HG03280 (cell line): ENCODE data around the gene RAB4B.
"Not testable (repeated sequence)": the region's sequence is repeated elsewhere in the genome, so short reads cannot be mapped to it uniquely, and the experiment has no call there.

Source experiments
- ATAC-seq: cut with Tn5 transposase; IDR thresholded peaks from one replicate; pipeline ENCODE4 v1.9.1; 2021; ENCODE audit warnings: mild to moderate bottlenecking, moderate library complexity; ENCODE audit not compliant: unreplicated experiment

RAB4B gene

DNA sequence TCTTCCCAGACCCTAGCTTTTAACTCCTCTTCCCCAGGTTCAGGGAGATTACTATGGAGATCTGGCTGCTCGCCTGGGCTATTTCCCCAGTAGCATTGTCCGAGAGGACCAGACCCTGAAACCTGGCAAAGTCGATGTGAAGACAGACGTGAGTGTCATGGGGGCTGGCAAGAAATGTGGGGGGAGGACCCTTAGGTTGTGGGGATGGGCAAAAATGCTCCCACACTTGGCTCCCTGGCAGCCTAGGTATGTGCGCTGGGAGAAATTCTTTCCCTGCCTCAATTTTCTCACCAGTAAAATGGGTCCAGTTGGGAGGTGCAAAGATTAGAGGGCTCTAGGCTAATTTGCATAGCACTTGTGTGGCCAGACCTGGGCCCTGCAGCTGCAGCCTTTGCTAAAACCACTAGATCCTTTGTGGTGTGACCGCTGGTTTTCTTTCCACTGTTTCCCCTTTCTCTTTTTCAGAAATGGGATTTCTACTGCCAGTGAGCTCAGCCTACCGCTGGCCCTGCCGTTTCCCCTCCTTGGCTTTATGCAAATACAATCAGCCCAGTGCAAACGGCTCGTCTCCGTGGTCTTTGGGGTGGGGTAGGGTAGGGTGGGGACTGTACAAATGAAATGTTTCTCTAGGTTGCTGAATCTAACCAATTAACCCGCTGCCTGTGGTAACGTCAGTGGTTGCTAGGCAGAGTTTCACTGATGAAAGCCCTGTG lies 959 bp upstream of the RAB4B start:
- peak; percentile 61 for ATAC-seq

DNA sequence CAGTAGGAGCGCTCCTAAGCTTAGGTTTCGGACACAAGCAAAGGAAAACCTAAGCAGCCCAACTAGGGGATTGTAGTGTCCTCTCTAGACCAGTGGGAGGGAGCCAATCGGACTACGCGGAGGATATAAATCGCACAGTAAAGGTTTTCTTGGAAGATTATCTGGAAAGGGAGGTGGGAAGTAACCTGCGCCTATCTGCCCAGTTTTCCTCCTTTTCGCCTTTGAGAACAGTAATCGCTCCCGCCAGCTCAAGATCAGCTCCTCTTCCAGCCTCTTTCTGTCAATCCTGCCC lies 456 bp upstream of the RAB4B start:
- ATAC-seq, result no peak

DNA sequence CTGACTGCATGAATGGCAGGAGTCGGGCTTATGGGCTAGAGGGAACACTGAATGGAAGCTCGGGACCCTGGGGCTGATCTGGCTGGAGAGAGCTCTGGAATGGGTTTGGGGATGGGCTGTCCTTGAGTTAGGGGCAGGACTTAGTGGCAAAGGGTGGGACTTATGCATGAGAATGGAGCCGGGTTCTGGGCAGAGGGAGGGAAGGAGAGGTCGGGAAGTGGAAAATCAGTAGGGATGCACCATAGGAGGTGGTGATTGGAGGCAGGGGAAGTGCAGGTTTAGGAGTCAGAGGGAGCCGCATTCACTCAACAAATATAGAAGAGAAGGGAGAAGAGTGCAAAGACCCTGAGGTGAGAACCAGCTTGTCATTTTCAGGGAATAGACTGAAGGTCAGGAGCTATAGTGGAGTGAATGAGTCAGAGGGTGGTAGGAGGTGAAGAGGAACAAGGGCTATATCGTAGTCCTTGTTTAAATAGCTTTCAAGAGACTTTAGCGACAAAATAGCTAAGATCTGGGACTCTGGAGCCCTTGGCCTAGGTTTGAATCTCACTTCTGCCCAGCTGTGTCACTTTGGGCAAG lies 748 bp downstream of the RAB4B start:
- no peak for ATAC-seq

DNA sequence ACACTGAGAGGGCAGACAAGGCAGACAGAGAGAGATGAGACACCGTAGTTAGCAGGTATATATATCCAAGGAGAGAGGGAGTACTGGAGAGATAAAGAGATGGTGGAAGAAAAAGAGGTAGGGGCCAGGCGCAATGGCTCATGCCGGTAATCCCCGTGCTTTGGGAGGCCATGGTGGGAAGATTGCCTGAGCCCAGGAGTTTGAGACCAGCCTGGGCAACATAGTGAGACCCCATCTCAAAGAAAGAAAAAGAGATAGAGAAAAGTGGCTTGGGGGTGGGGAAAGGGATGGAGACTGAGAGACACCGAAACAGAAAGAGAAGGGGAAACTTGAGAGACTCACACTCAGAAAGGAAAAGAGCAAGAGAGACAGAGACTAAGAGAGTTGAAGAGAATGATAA lies 2.5 kb downstream of the RAB4B start:
- no peak for ATAC-seq

GRCh38 chr19:40781140-40781539 lies 3.1 kb downstream of the RAB4B start:
- ATAC-seq, result no peak

GRCh38 chr19:40783711-40784110 lies 5.7 kb downstream of the RAB4B start:
- no peak for ATAC-seq

DNA sequence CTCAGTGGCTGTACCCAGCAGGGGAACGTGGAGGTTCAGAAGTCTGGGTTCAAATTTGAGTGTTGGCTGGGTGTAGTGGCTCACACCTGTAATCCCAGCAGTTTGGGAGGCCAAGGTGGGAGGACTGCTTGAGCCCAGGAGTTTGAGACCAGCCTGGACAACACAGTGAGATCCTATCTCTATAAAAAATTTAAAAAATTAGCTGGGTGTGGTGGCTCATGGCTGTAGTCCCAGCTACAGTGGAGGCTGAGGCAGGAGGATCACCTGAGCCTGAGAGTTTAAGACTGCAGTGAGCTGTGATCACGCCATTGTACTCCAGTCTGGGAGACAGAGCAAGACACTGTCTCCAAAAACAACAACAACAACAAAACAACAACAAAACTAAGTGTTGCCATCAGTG lies 6.1 kb downstream of the RAB4B start:
- not testable (repeated sequence) for ATAC-seq

GRCh38 chr19:40785526-40785925 lies 7.5 kb downstream of the RAB4B start:
- no peak for ATAC-seq

GRCh38 chr19:40786060-40787037 lies 8.3 kb downstream of the RAB4B start:
- ATAC-seq, result no peak

DNA sequence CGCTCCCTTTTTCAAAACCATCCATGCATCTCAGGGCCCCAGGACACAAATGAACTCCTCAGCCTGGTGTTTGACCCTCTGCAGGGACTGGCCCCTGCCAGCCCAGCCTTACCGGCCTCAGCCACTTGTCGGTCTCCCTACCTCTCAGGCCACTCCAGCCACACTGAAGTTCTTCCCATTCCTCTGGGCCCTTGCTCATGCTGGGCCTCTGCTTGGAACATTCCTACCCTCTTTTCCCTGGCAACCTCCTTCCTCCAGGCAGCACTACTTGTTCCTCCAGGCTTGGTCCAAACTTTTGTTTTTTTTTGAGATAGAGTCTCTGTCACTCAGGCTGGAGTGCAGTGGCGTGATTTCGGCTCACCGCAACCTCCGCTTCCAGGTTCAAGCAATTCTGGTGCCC lies 13.3 kb downstream of the RAB4B start:
- no peak for ATAC-seq

DNA sequence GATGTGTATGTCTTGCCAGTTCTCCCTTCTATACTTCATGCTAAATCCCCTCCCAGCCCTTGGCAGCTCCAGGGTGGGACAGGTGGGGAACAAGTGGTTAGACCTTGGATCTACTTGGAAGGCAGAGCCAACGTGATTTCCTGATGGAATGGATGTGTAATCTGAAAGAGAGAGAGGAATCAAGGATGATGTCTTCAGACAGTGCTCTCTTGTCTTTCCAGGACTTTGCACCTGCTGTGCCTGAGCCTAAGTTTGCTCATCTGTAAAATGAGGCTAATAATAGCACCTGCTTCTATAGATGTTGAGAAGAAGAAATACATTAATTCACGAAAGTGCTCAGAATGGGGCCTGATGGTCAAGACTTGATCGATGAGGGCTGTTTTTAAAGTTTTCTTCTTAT lies 13.9 kb downstream of the RAB4B start:
- no peak for ATAC-seq

- no peak for ATAC-seq
Observed at GRCh38 chr19:40797166-40797962, 19.3 kb downstream of the RAB4B start.

GRCh38 chr19:40797963-40798682 lies 20.1 kb downstream of the RAB4B start:
- ATAC-seq, result peak; percentile 23

GRCh38 chr19:40798683-40799557 lies 20.9 kb downstream of the RAB4B start, which contains the start of gene EGLN2:
Gene EGLN2 (plus strand): TSS chr19:40799191. CDS start chr19:40800573, 1,382 bp downstream.
- ATAC-seq, result peak; percentile 75

- ATAC-seq, result no peak
Observed at GRCh38 chr19:40799558-40800338, 21.7 kb downstream of the RAB4B start.

DNA sequence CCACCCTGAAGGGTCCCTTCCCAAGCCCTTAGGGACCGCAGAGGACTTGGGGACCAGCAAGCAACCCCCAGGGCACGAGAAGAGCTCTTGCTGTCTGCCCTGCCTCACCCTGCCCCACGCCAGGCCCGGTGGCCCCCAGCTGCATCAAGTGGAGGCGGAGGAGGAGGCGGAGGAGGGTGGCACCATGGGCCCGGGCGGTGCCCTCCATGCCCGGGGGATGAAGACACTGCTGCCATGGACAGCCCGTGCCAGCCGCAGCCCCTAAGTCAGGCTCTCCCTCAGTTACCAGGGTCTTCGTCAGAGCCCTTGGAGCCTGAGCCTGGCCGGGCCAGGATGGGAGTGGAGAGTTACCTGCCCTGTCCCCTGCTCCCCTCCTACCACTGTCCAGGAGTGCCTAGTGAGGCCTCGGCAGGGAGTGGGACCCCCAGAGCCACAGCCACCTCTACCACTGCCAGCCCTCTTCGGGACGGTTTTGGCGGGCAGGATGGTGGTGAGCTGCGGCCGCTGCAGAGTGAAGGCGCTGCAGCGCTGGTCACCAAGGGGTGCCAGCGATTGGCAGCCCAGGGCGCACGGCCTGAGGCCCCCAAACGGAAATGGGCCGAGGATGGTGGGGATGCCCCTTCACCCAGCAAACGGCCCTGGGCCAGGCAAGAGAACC lies 22.4 kb downstream of the RAB4B start:
- ATAC-seq, result no peak

DNA sequence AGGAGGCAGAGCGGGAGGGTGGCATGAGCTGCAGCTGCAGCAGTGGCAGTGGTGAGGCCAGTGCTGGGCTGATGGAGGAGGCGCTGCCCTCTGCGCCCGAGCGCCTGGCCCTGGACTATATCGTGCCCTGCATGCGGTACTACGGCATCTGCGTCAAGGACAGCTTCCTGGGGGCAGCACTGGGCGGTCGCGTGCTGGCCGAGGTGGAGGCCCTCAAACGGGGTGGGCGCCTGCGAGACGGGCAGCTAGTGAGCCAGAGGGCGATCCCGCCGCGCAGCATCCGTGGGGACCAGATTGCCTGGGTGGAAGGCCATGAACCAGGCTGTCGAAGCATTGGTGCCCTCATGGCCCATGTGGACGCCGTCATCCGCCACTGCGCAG lies 22.9 kb downstream of the RAB4B start:
- no peak for ATAC-seq
